Thoracic aorta (tissue), 2 donors: Measurements from ENCODE around the gene KCNC3. TPM values are rescaled to one million over a fixed set of nuclear protein-coding genes. Genes with fewer than 3 reads are reported as not detected.

Experiments used
- ATAC-seq: fragments of 150-250 bp; one replicate; pipeline ENCODE4 v1.8.0; 2017; ENCODE audit warnings: low read depth; ENCODE audit not compliant: insufficient number of reproducible peaks, low FRiP score
- DNase-seq: peaks from one replicate; pipeline ENCODE4 v3.0.0-alpha.2; 2020; ENCODE audit warnings: low spot score
- H3K27ac ChIP-seq, 2 donors: fragments of 200-600 bp; sonication (generic); 1 replicate in 1 of 2; 2 replicates in 1 of 2; pipeline ENCODE4 v1.5.1; 2016; ENCODE audit warnings: mild to moderate bottlenecking in 2 of 2, moderate library complexity in 2 of 2
- H3K27me3 ChIP-seq: fragments of 200-600 bp; sonication (generic); replicated peaks from 2 replicates; pipeline ENCODE4 v1.6.0; 2016; ENCODE audit warnings: mild to moderate bottlenecking; ENCODE audit not compliant: insufficient read depth
- H3K36me3 ChIP-seq: fragments of 200-600 bp; sonication (generic); one replicate; pipeline ENCODE4 v1.5.1; 2016
- H3K4me1 ChIP-seq, 2 donors: fragments of 200-600 bp; sonication (generic); 1 replicate in 1 of 2; 2 replicates in 1 of 2; pipeline versions ENCODE4 v1.5.1 to v1.6.0; 2016; ENCODE audit warnings: low read depth in 2 of 2, mild to moderate bottlenecking in 1 of 2; ENCODE audit not compliant: control insufficient read depth in 1 of 2
- H3K4me3 ChIP-seq: fragments of 200-600 bp; sonication (generic); 2 replicates; pipeline ENCODE4 v1.5.1; 2016; ENCODE audit warnings: mild to moderate bottlenecking
- H3K9me3 ChIP-seq: fragments of 200-600 bp; sonication (generic); 2 replicates; pipeline ENCODE4 v1.5.1; 2016
- total RNA-seq, 2 donors: library from RNA; depleted of rRNA; stranded (reverse); fragments of >200 nt; gene quantifications; one replicate each; pipeline versions ENCODE4 v1.1.0 to v1.2.3, GENCODE V29; 2016
- TF ChIP-seq, protein P1 (sequence below): fragments of 200-600 bp; sonication (generic); IDR thresholded peaks from one replicate; pipeline ENCODE4 v1.5.1; 2019; ENCODE audit warnings: antibody characterized with exemption

Gene KCNC3
- 1 to 10 TPM; 1.3 to 4.2 TPM for total RNA-seq

DNA sequence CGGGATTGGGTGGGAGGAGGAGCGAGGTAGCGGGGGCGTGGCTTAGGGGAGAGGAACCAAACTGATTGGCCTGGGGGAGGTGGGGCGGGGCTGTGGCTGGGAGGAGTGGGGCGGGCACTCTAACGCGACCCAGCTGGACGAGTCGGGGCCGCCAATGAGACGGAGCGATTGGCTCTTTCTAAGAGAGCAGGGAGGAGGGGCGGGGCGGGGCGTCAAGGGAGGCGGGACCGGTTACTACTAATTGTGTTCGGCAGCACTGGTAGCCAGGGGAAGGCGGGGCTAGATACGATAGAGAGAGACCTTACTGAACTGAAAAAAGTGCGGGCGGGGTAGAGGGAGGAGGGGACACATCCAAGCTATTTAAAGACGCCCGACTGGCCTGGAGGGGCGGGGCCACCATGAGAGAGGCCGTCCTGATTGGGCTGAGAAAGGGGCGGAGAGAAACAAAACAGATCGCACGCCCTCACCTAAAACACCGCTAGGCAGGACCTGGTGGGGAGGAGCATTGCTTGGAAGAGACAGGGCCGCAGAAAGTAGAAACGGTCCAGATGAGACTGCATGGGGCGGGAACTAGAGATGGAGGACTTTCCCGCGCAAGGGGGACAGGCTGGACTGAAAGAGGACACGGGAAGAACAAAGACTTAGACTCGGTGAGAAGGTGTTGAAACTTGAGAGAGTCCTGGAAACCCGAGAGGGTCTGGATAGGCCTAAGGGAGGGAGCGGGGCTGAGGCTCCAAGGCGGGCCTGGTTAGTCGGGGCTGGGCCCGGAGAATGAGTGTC lies at the start of gene KCNC3:
Gene KCNC3 (minus strand): TSS at position 232 of the 780 bp plus-strand sequence. CDS start 295 bp downstream, outside the sequence.
- peak within 1 kb of the TSS; percentile 3 to 43 for H3K27ac ChIP-seq
- DNase-seq (peak; percentile 99), ATAC-seq (peak; percentile 67)
- no peaks in the 10 kb centered on the region for H3K9me3 ChIP-seq
- no peaks in the 10 kb centered on the region for H3K36me3 ChIP-seq
- TF ChIP-seq, protein P1, sequence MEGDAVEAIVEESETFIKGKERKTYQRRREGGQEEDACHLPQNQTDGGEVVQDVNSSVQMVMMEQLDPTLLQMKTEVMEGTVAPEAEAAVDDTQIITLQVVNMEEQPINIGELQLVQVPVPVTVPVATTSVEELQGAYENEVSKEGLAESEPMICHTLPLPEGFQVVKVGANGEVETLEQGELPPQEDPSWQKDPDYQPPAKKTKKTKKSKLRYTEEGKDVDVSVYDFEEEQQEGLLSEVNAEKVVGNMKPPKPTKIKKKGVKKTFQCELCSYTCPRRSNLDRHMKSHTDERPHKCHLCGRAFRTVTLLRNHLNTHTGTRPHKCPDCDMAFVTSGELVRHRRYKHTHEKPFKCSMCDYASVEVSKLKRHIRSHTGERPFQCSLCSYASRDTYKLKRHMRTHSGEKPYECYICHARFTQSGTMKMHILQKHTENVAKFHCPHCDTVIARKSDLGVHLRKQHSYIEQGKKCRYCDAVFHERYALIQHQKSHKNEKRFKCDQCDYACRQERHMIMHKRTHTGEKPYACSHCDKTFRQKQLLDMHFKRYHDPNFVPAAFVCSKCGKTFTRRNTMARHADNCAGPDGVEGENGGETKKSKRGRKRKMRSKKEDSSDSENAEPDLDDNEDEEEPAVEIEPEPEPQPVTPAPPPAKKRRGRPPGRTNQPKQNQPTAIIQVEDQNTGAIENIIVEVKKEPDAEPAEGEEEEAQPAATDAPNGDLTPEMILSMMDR: no peak
- peaks cover 11 to 36% of the 10 kb centered on the region in 2 donors for H3K4me1 ChIP-seq
- H3K27me3 ChIP-seq: peaks cover 15% of the 10 kb centered on the region
- peak within 1 kb of the TSS; percentile 66 for H3K4me3 ChIP-seq

GRCh38 chr19:50378863-50379236 lies 49.7 kb upstream of the KCNC3 start:
- no peak overlapping the region for H3K27ac ChIP-seq
- H3K9me3 ChIP-seq: no peaks in the 10 kb centered on the region
- no peak for ATAC-seq
- H3K27me3 ChIP-seq: no peaks in the 10 kb centered on the region
- H3K4me1 ChIP-seq: peaks cover 10 to 13% of the 10 kb centered on the region in 2 donors
- DNase-seq: no peak
- H3K4me3 ChIP-seq: no peak overlapping the region
- TF ChIP-seq, protein P1: no peak
- peaks cover 48% of the 10 kb centered on the region for H3K36me3 ChIP-seq

DNA sequence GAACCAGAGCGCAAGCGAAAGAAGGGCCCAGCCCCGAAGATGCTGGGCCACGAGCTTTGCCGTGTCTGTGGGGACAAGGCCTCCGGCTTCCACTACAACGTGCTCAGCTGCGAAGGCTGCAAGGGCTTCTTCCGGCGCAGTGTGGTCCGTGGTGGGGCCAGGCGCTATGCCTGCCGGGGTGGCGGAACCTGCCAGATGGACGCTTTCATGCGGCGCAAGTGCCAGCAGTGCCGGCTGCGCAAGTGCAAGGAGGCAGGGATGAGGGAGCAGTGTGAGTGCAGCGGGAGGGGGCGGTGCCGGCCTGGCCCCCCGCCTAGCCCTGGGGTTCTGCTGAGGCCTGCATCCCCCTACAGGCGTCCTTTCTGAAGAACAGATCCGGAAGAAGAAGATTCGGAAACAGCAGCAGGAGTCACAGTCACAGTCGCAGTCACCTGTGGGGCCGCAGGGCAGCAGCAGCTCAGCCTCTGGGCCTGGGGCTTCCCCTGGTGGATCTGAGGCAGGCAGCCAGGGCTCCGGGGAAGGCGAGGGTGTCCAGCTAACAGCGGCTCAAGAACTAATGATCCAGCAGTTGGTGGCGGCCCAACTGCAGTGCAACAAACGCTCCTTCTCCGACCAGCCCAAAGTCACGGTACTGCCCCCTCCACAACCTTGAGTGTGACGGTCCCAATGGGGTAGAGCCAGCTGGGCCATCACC lies 49.1 kb upstream of the KCNC3 start:
- ATAC-seq: no peak
- DNase-seq: no peak
- Histone ChIP-seq H3K27me3 (no peaks in the 10 kb centered on the region), H3K27ac (no peak overlapping the region), H3K4me1 (peaks cover 9 to 10% of the 10 kb centered on the region in 2 donors), H3K9me3 (no peaks in the 10 kb centered on the region), H3K4me3 (no peak overlapping the region), H3K36me3 (peaks cover 48% of the 10 kb centered on the region)
- TF ChIP-seq, protein P1: no peak

DNA sequence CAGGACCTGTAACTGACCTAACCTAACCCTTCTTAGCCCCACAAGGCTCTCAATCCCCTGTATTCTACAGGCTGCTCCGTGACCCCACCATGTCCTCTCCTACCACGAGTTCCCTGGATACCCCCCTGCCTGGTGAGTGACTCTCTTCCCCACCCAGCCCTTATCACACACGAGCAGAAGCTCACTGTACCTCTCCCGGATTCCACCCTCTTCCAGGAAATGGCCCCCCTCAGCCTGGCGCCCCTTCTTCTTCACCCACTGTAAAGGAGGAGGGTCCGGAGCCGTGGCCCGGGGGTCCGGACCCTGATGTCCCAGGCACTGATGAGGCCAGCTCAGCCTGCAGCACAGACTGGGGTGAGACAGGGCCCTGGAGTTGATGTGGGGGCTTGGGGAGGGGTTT lies 48.3 kb upstream of the KCNC3 start:
- H3K27me3 ChIP-seq: no peaks in the 10 kb centered on the region
- H3K9me3 ChIP-seq: no peaks in the 10 kb centered on the region
- ATAC-seq (no peak), DNase-seq (no peak)
- TF ChIP-seq, protein P1: no peak
- H3K27ac ChIP-seq: peak overlapping the region in 1 of 2 donors; percentile 41
- peaks cover 46% of the 10 kb centered on the region for H3K36me3 ChIP-seq
- no peak overlapping the region for H3K4me3 ChIP-seq
- peaks cover 8 to 10% of the 10 kb centered on the region in 2 donors for H3K4me1 ChIP-seq

- peaks cover 42% of the 10 kb centered on the region for H3K36me3 ChIP-seq
- no peak for ATAC-seq
- H3K27ac ChIP-seq: peak overlapping the region in 1 of 2 donors; percentile 41
- H3K4me3 ChIP-seq: peak overlapping the region; percentile 99
- peaks cover 8 to 10% of the 10 kb centered on the region in 2 donors for H3K4me1 ChIP-seq
- TF ChIP-seq, protein P1: no peak
- H3K9me3 ChIP-seq: no peaks in the 10 kb centered on the region
- DNase-seq: no peak
- no peaks in the 10 kb centered on the region for H3K27me3 ChIP-seq
These were observed 47.9 kb upstream of the KCNC3 start for GRCh38 chr19:50377051-50377461.
